CD14-positive monocyte (primary cell): ENCODE results near the gene GREB1. TPM values are rescaled to one million over a fixed set of nuclear protein-coding genes. Genes with fewer than 3 reads are reported as not detected.

ENCODE experiments used
- DNase-seq, 3 donors: peaks; one replicate each; pipeline ENCODE4 v3.0.0-alpha.2; 2011 to 2022
- H2AFZ ChIP-seq: 2 replicates; pipeline ENCODE4 v1.6.0; 2012; ENCODE audit warnings: mild to moderate bottlenecking, low read depth, low read length, inconsistent platforms; ENCODE audit not compliant: insufficient read depth, poor library complexity, severe bottlenecking
- H3K27ac ChIP-seq, 2 donors: 1 replicate in 1 of 2; 2 replicates in 1 of 2; pipeline ENCODE4 v1.5.1; 2012 to 2013; ENCODE audit warnings: low read length in 2 of 2, control low read depth in 1 of 2, inconsistent platforms in 1 of 2, low read depth in 1 of 2, mild to moderate bottlenecking in 1 of 2
- H3K27me3 ChIP-seq, 2 donors: one replicate each; pipeline versions ENCODE4 v1.6.0 to v1.6.1; 2011 to 2013; ENCODE audit warnings: low read length in 2 of 2; ENCODE audit not compliant: control insufficient read depth in 2 of 2, insufficient read depth in 2 of 2
- H3K36me3 ChIP-seq, 2 donors: replicated peaks in 1 of 2; 1 replicate in 1 of 2; 2 replicates in 1 of 2; pipeline versions ENCODE4 v1.5.1 to v1.6.1; 2012 to 2013; ENCODE audit warnings: low read length in 2 of 2, control low read depth in 1 of 2, inconsistent platforms in 1 of 2, mild to moderate bottlenecking in 1 of 2; ENCODE audit not compliant: insufficient read depth in 2 of 2, control insufficient read depth in 1 of 2
- H3K4me1 ChIP-seq, 2 donors: 1 replicate in 1 of 2; 2 replicates in 1 of 2; pipeline versions ENCODE4 v1.5.1 to v1.6.1; 2012 to 2013; ENCODE audit warnings: low read length in 2 of 2, control low read depth in 1 of 2, inconsistent platforms in 1 of 2, mild to moderate bottlenecking in 1 of 2, moderate library complexity in 1 of 2; ENCODE audit not compliant: insufficient read depth in 2 of 2, control insufficient read depth in 1 of 2
- H3K4me2 ChIP-seq: replicated peaks from 2 replicates; pipeline ENCODE3; 2012; ENCODE audit warnings: low read length, moderate library complexity, mild to moderate bottlenecking; ENCODE audit not compliant: poor library complexity, severe bottlenecking; ENCODE audit errors: extremely low read depth
- H3K4me3 ChIP-seq, 3 experiments: fragments of 200-600 bp in 1 of 3; sonication (generic) in 1 of 3; replicated peaks in 1 of 3; 1 replicate in 2 of 3; 2 replicates in 1 of 3; pipeline ENCODE4 v1.5.1; 2011 to 2013; ENCODE audit warnings: low read length in 3 of 3, mild to moderate bottlenecking in 3 of 3, control low read depth in 2 of 3, low read depth in 2 of 3, inconsistent platforms in 1 of 3, moderate library complexity in 1 of 3
- H3K79me2 ChIP-seq: 2 replicates; pipeline ENCODE4 v1.6.0; 2012; ENCODE audit warnings: mild to moderate bottlenecking, control low read depth, inconsistent platforms, low read length, moderate library complexity; ENCODE audit not compliant: insufficient read depth
- H3K9ac ChIP-seq: 2 replicates; pipeline ENCODE4 v1.6.0; 2017; ENCODE audit warnings: low read length, mild to moderate bottlenecking; ENCODE audit not compliant: insufficient read depth, poor library complexity, severe bottlenecking
- H3K9me3 ChIP-seq, 2 donors: replicated peaks in 1 of 2; 1 replicate in 1 of 2; 2 replicates in 1 of 2; pipeline versions ENCODE4 v1.5.1 to v1.6.1; 2012 to 2013; ENCODE audit warnings: low read length in 2 of 2, control low read depth in 1 of 2; ENCODE audit not compliant: control insufficient read depth in 1 of 2, insufficient read depth in 1 of 2
- H4K20me1 ChIP-seq: 2 replicates; pipeline ENCODE4 v1.6.0; 2012; ENCODE audit warnings: mild to moderate bottlenecking, low read length, control low read depth, moderate library complexity; ENCODE audit not compliant: insufficient read depth
- H3K27ac Mint-ChIP-seq, 7 donors: one replicate each; pipeline ENCODE4 v1.8.0; 2020; ENCODE audit warnings: mild to moderate bottlenecking in 7 of 7, mixed read lengths in 7 of 7, moderate library complexity in 6 of 7, inconsistent platforms in 2 of 7
- H3K27me3 Mint-ChIP-seq, 3 donors: one replicate each; pipeline ENCODE4 v1.8.0; 2021 to 2022; ENCODE audit warnings: low read depth in 3 of 3, mild to moderate bottlenecking in 3 of 3, mixed read lengths in 3 of 3, moderate library complexity in 3 of 3, inconsistent platforms in 1 of 3
- H3K36me3 Mint-ChIP-seq, 2 donors: one replicate each; pipeline ENCODE4 v1.8.0; 2020; ENCODE audit warnings: mixed read lengths in 2 of 2, inconsistent platforms in 1 of 2, mild to moderate bottlenecking in 1 of 2
- H3K4me1 Mint-ChIP-seq: one replicate; pipeline ENCODE4 v1.8.0; 2020; ENCODE audit warnings: mild to moderate bottlenecking, mixed read lengths
- H3K4me3 Mint-ChIP-seq, 2 donors: one replicate each; pipeline ENCODE4 v1.8.0; 2020; ENCODE audit warnings: mild to moderate bottlenecking in 2 of 2, mixed read lengths in 2 of 2, moderate library complexity in 1 of 2
- H3K9me3 Mint-ChIP-seq, 7 donors: one replicate each; pipeline ENCODE4 v1.8.0; 2020 to 2022; ENCODE audit warnings: mixed read lengths in 7 of 7, mild to moderate bottlenecking in 6 of 7, moderate library complexity in 6 of 7, inconsistent platforms in 2 of 7
- WGBS: methylation state at CpG from one replicate; pipeline ENCODE4 v1.1.5; 2013; ENCODE audit warnings: missing lambda C conversion rate; ENCODE audit not compliant: insufficient coverage; 5-methylcytosine and 5-hydroxymethylcytosine counted together
- intact Hi-C, 2 donors: fragments of 100-400 bp; cut with micrococcal nuclease; formaldehyde crosslinking; loops; one replicate each; pipeline versions ENCODE4 v1.15.0 to v1.15.1; 2023
- polyA plus RNA-seq, 3 donors: library from polyadenylated mRNA; depleted of rRNA in 1 of 3; unstranded in 2 of 3; stranded (reverse) in 1 of 3; fragments of 300-500 nt in 2 of 3; fragments of >200 nt in 1 of 3; fragmentation: Illumina TruSeq in 2 of 3; gene quantifications; 1 replicate in 2 of 3; 2 replicates in 1 of 3; pipeline ENCODE4 v1.2.3, GENCODE V29; 2012 to 2021
- TF ChIP-seq, protein P1 (sequence below): fragments of 200-600 bp; IDR thresholded peaks from one replicate; pipeline ENCODE4 v1.8.0; 2022; ENCODE audit warnings: antibody characterized with exemption, mild to moderate bottlenecking

The GREB1 gene
- polyA plus RNA-seq, 3 donors: not detected

DNA sequence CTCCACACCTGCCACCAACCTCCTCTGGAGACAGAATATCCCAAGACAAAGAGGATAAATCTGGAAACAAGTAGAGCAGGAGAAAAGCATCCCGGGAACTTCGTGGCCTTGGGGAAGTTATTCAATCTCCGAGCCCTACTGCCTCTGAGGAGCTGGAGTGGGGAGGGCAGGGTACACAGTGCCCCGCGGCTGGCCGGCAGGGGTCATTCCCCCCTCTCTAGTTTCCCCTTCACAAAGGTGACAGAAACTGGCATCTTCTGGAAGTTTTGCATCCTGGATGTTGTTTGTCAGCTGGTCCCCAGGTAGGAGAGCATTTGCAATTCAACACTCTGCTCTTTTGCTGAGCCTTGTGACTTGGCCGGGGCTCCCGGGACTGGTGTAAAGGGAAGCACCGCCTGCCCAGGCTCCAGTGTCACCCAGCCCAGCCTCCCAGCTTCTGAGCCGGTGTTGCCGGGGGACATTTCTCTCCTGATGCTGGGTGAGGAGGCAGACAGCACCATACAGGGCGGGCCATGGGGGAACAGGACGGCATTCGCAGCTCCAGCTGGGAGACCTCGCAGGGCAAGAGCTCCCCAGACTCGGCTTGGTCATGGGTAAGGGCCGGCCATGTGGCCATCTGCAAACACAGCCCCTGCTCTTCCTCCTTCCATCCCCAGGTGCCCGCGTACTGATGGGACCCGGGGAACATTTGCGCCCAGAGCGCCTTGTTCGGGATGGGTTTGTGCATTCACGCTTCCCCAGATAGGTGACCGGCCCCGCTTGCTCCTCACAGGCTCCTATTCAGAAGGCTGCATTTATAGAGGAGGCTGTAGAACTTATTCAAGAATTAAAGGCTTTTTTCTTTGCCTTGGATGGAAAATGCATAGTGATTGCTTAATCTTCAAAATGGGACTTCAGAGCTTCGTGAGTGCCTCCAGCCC lies 143.6 kb downstream of the GREB1 start:
- no peaks in the 10 kb centered on the region for H3K36me3 ChIP-seq
- peaks cover 2 to 23% of the 10 kb centered on the region in 2 donors for H3K27me3 ChIP-seq
- H3K79me2 ChIP-seq: no peaks in the 10 kb centered on the region
- intact Hi-C loops: no loop called here
- Mint-ChIP-seq H3K4me3 (no peak overlapping the region), H3K9me3 (peaks cover 0 to 4% (median 2%) of the 10 kb centered on the region in 7 donors), H3K27me3 (peaks cover 32 to 43% (median 34%) of the 10 kb centered on the region in 3 donors), H3K4me1 (peaks cover 1% of the 10 kb centered on the region), H3K36me3 (no peaks in the 10 kb centered on the region), H3K27ac (no peak overlapping the region)
- DNase-seq: no peak
- no peaks in the 10 kb centered on the region for H4K20me1 ChIP-seq
- TF ChIP-seq, protein P1, sequence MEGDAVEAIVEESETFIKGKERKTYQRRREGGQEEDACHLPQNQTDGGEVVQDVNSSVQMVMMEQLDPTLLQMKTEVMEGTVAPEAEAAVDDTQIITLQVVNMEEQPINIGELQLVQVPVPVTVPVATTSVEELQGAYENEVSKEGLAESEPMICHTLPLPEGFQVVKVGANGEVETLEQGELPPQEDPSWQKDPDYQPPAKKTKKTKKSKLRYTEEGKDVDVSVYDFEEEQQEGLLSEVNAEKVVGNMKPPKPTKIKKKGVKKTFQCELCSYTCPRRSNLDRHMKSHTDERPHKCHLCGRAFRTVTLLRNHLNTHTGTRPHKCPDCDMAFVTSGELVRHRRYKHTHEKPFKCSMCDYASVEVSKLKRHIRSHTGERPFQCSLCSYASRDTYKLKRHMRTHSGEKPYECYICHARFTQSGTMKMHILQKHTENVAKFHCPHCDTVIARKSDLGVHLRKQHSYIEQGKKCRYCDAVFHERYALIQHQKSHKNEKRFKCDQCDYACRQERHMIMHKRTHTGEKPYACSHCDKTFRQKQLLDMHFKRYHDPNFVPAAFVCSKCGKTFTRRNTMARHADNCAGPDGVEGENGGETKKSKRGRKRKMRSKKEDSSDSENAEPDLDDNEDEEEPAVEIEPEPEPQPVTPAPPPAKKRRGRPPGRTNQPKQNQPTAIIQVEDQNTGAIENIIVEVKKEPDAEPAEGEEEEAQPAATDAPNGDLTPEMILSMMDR: no peak
- no peaks in the 10 kb centered on the region for H3K4me1 ChIP-seq
- H3K9me3 ChIP-seq: no peaks in the 10 kb centered on the region
- 33% methylated on average over 16 of the region's 27 CpGs for WGBS
- no peak overlapping the region for H3K27ac ChIP-seq
- no peak overlapping the region for H2AFZ ChIP-seq
- H3K4me2 ChIP-seq: no peak overlapping the region
- H3K4me3 ChIP-seq: no peak overlapping the region
- H3K9ac ChIP-seq: no peak overlapping the region

DNA sequence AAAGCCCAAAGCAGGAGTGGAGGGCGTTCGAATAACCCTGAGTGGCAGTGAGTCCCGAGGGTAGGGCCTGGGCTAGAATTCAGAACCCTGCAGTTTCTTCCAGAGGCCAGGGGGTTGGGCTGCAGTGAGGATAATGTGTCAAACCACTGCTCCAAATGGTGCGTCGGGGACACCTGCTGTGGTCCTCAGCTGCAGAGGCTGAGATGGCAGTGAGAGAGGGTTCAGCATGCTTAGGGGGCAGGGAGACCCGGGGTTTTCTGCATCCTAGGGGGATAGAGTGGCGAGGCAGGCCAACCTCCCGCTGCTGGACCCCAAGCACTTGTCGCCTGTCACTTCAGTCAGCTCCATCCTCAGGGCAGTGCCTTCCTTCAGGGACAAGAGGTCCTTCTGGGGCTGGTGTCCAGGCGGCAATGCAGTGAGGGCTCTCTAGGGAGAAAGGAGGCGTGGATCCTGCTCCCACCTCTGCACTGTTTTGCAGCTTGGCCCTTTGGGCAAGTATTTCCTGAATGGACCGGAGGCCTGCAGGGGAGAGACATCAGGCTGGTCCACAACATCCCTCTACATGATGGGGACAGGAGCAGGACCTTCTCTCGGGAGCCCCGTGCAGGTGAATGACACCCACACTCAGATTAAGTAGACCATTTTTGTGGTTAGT lies 144.6 kb downstream of the GREB1 start:
- TF ChIP-seq, protein P1: no peak
- Histone ChIP-seq H3K4me2 (no peak overlapping the region), H3K27me3 (peaks cover 2 to 23% of the 10 kb centered on the region in 2 donors), H3K4me3 (no peak overlapping the region), H3K36me3 (no peaks in the 10 kb centered on the region), H4K20me1 (no peaks in the 10 kb centered on the region), H2AFZ (no peak overlapping the region), H3K27ac (no peak overlapping the region), H3K79me2 (no peaks in the 10 kb centered on the region), H3K9me3 (no peaks in the 10 kb centered on the region), H3K9ac (no peak overlapping the region), H3K4me1 (no peaks in the 10 kb centered on the region)
- H3K27ac Mint-ChIP-seq: no peak overlapping the region
- H3K36me3 Mint-ChIP-seq: no peaks in the 10 kb centered on the region
- peaks cover 0 to 4% (median 2%) of the 10 kb centered on the region in 7 donors for H3K9me3 Mint-ChIP-seq
- no peak for DNase-seq
- 88% methylated on average over 11 of the region's 14 CpGs for WGBS
- intact Hi-C loops: no loop called here
- H3K4me1 Mint-ChIP-seq: no peaks in the 10 kb centered on the region
- peaks cover 34 to 47% (median 37%) of the 10 kb centered on the region in 3 donors for H3K27me3 Mint-ChIP-seq
- H3K4me3 Mint-ChIP-seq: no peak overlapping the region
